ENCODE results near the gene SCFD1. TPM values are rescaled to one million over a fixed set of nuclear protein-coding genes. Genes with fewer than 3 reads are reported as not detected.
A peak's percentile ranks its signal among the peaks of the same experiment; 100 is the strongest.

Gene SCFD1
- total and polyA plus RNA-seq, 8 donors: 47.0 to 71.5 (median 55.4) TPM

DNA sequence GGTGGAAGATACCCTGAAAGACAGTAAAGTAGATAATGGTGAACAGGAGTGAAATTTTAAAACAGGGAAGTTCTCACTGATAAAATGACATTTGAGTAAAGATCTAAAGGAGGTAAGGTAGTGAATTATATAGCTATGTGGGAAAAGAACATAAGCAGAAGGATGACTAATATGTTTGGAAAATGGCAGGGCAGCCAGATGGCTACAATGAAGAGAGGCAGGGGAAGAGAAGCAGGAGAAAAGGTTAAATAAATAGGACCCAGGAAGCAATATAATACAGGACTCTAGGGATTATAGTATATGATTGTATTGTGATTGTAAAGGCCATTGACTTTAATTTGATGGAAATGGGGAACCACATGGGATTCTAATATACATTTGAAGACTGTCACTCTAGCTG, 33.0 kb downstream of the SCFD1 start:
- Histone ChIP-seq H3K36me3 (peaks cover 0 to 45% (median 12%) of the 10 kb centered on the region in 3 donors), H3K27ac (no peak overlapping the region), H3K4me3 (no peak overlapping the region), H3K9me3 (no peaks in the 10 kb centered on the region), H3K4me1 (no peaks in the 10 kb centered on the region), H3K27me3 (no peaks in the 10 kb centered on the region)
- TF ChIP-seq, protein P1, sequence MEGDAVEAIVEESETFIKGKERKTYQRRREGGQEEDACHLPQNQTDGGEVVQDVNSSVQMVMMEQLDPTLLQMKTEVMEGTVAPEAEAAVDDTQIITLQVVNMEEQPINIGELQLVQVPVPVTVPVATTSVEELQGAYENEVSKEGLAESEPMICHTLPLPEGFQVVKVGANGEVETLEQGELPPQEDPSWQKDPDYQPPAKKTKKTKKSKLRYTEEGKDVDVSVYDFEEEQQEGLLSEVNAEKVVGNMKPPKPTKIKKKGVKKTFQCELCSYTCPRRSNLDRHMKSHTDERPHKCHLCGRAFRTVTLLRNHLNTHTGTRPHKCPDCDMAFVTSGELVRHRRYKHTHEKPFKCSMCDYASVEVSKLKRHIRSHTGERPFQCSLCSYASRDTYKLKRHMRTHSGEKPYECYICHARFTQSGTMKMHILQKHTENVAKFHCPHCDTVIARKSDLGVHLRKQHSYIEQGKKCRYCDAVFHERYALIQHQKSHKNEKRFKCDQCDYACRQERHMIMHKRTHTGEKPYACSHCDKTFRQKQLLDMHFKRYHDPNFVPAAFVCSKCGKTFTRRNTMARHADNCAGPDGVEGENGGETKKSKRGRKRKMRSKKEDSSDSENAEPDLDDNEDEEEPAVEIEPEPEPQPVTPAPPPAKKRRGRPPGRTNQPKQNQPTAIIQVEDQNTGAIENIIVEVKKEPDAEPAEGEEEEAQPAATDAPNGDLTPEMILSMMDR (IDR thresholded peaks at IDR 0.05): no peak
- FAIRE-seq: no peak
- ATAC-seq: no peak
- DNase-seq: no peak
- intact Hi-C loops (cut with DNase I): no loop called here

DNA sequence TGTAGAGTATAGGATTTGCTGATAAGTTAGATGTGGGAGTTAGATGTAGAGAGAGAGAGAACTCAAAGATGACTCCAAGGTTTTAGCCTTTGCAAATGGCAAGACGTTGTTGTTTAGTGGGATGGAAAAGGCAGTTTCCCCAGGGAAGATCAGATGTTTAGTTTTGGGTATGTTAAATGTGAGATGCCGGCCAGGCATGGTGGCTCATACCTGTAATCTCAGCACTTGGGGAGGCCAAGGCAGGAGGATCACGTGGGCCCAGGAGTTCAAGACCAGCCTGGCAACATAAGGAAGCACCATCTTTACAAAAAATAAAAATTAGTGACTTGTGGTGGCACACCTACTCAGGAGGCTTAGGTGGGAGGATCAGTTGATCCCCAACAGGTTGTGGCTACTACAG, 33.5 kb downstream of the SCFD1 start:
- H3K4me1 ChIP-seq: no peaks in the 10 kb centered on the region
- ATAC-seq (peak in 1 of 4 donors; percentile 11), DNase-seq (no peak), FAIRE-seq (no peak)
- TF ChIP-seq, protein P1 (IDR thresholded peaks at IDR 0.05): no peak
- no peak overlapping the region for H3K27ac ChIP-seq
- no peak overlapping the region for H3K4me3 ChIP-seq
- no peaks in the 10 kb centered on the region for H3K27me3 ChIP-seq
- intact Hi-C loops (cut with DNase I): no loop called here
- whole genome bisulfite sequencing, 2 donors: 88 to 92% methylated on average over 3 of the region's 3 CpGs
- H3K36me3 ChIP-seq: peaks cover 0 to 40% (median 12%) of the 10 kb centered on the region in 3 donors
- H3K9me3 ChIP-seq: no peaks in the 10 kb centered on the region

DNA sequence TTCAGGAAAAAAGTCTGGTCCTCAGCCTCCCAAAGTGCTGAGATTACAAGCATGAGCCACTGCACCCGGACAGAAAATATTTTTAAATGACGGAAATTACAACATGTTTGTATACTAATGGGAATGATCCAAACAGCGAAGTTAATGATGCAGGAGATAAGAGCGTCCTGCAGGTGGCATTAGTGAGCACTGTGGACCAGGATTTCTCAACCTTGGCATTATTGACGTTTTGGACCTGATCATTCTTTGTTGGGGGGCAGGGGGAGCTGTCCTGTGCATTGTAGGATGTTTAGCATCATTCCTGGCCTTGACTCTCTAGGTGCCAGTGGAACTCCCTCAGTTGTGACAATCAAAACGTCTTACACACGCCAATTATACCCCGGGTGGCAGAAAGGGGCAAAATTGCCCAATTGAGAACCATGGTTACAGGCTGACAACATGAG, 34.1 kb downstream of the SCFD1 start:
- DNase-seq (peak in 2 of 6 donors; percentile 12 to 37), FAIRE-seq (no peak), ATAC-seq (peak; percentile 69 to 94 (median 86))
- Histone ChIP-seq H3K4me3 (no peak overlapping the region), H3K36me3 (peaks cover 0 to 34% (median 12%) of the 10 kb centered on the region in 3 donors), H3K9me3 (no peaks in the 10 kb centered on the region), H3K27me3 (no peaks in the 10 kb centered on the region), H3K27ac (no peak overlapping the region), H3K4me1 (no peaks in the 10 kb centered on the region)
- intact Hi-C loops (cut with DNase I): no loop called here
- WGBS, 2 donors: 45 to 46% methylated on average over 8 of the region's 8 CpGs
- TF ChIP-seq, protein P1 (IDR thresholded peaks at IDR 0.05): peak; percentile 43 to 50 (median 46)

DNA sequence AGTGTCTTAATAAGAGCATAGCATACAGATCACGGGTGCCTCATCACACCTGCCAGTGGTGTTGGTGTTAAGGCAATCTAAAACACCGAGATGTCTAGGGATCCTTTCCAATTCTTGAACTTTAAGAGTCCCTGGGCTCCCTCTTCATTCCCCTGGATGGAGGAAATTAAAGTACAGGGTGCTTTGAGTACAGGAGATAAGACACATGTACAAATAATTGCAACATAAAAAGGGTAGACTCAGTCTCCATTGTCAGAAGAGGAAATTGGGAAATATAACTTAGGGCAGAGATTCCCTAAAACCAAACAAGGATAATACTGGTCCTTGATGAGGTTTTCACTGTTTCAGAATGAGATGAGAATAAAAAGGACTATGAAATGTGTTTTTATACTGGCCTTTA, 34.9 kb downstream of the SCFD1 start:
- WGBS, 2 donors: 63 to 68% methylated on average over 2 of the region's 2 CpGs
- ATAC-seq (peak in 3 of 4 donors; percentile 17 to 37 (median 18)), DNase-seq (no peak), FAIRE-seq (no peak)
- Histone ChIP-seq H3K9me3 (no peaks in the 10 kb centered on the region), H3K36me3 (peaks cover 0 to 31% (median 11%) of the 10 kb centered on the region in 3 donors), H3K4me3 (no peak overlapping the region), H3K27me3 (no peaks in the 10 kb centered on the region), H3K27ac (no peak overlapping the region), H3K4me1 (no peaks in the 10 kb centered on the region)
- intact Hi-C loops (cut with DNase I): no loop called here
- TF ChIP-seq, protein P1 (IDR thresholded peaks at IDR 0.05): no peak

DNA sequence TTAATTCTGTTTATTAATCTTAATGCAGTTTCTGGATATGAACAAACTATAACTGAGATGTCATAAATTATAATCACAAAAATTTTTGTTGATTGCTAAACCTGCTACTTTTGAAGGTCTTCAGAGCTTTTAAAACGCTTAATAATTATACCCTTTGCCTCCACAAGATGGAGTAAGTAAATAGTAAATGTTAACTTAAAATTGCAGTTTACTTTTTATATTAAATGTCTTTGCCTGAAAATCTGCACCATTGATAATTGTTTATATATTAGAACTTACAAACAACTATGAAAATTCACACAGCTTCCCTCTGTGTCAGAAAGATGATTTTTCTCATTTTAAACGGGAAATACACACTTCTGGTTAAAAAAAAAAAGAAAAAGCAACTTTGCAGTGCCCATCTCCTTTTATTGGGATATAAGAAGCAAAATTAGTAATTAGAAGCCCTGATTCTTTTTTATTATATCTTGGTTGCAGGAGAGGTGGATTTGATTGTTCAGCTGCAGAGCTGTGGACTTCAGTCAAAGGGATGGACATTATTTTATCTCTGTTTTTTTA, 35.6 kb downstream of the SCFD1 start:
- Histone ChIP-seq H3K27ac (no peak overlapping the region), H3K9me3 (no peaks in the 10 kb centered on the region), H3K36me3 (peaks cover 0 to 31% (median 7%) of the 10 kb centered on the region in 3 donors), H3K27me3 (no peaks in the 10 kb centered on the region), H3K4me1 (no peaks in the 10 kb centered on the region), H3K4me3 (no peak overlapping the region)
- TF ChIP-seq, protein P1 (IDR thresholded peaks at IDR 0.05): peak in 1 of 4 donors; percentile 13
- ATAC-seq (no peak), FAIRE-seq (peak; percentile 54), DNase-seq (no peak)
- intact Hi-C loops (cut with DNase I): no loop called here
- 32 to 43% methylated on average over 2 of the region's 2 CpGs for whole genome bisulfite sequencing, 2 donors
